Left hindlimb (tissue), 1 donor: ENCODE results near the gene KLHL22.
"Not testable (repeated sequence)": the region's sequence is repeated elsewhere in the genome, so short reads cannot be mapped to it uniquely, and the experiment has no call there.

ENCODE experiments used
- DNase-seq: peaks from one replicate; pipeline ENCODE4 v3.0.0-alpha.2; 2018

The KLHL22 gene

DNA sequence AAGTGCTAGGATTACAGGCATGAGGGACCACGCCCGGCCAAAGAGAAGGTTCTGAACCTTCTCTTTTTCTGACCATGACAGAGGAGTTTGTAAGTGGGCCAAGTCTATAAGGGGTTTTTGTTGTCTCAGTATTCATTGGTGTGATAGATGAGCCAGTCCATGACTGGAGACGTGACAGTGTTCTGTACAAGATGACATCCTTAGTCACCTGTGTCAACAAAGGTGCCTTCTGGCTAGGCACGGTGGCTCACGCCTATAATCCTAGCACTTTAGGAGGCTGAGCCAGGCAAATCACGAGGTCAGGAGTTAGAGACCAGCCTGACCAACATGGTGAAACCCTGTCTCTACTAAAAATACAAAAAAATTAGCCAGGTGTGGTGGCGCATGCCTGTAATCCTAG is 4.2 kb upstream of the KLHL22 start:
- no peak for DNase-seq

DNA sequence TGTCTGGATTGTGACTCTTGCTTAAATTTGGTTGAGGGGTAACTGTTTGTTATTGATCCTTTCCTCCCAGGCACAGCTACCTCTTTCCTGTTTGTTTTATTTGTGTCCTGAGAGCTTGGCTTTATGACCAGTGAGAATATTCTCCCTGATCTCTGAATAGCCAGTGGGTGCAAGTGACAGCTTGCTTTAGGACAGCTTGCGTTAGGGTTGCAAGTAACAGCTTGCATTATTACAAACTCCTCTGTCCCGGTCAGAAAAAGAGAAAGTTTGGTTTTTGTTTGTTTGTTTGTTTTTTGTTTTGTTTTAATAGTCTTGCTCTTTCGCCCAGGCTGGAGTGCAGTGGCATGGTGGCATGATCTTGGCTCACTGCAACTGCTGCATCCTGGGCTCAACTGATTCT is 3.3 kb upstream of the KLHL22 start:
- DNase-seq: no peak

DNA sequence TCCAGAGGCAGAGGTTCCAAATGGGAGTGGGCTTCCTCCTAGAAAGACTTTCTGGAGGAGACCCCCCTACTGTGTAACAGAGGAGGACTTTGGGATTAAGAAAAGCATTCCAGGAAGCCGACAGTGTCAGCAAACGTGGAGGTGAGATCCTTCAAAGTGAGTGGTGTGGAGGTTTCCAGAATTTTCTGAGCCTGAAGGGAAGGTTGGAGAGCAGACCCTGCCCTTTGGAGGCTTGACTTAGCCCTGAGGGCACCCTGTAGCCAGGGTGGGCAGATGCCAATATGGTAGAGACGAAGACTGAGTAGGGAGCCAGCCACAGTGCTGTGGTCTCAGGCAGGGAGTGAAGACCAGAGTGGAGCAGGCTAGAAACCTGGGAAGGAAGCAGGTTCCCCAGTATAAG is 1.8 kb upstream of the KLHL22 start:
- DNase-seq: no peak

DNA sequence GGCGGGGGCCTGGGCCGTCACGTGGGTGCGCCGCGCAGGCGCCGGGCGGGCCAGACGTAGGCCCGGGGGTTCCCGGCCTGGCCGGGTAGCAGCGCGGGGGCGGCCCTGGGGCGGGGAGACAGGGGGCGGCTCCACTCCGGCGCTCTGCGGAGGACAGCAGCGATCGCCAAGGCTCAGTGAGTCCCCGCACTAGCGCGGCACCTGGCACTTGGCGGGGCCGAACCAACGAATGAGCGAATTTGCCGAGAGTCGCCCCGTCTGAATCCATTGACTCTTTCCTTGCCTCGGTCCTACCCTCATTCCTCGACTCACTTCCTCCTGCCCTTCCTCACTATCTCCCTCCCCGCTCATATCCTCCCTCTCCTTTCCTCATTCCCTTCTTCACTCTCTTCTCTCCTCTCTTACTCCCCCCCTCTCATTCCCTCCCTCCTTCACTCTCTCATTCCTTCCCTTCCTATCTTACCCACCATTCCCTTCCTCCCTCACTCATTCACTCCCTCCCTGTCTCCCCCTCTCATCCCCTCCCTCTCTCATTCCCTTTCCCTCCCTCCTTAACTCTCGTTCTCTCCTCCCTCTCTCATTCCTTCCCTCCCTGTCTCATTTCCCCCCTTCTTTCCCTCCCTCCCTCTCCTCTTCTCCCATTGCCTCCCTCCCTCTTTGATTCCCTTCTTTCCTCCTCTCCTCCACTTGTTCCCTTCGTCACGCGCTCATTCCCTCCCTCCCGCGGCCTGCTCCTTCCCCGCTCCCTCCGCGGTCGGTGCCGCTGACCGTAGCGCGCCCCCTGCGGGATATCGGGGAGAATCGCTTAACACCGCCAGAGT is 476 bp upstream of the KLHL22 start:
- DNase-seq: peak; percentile 95

DNA sequence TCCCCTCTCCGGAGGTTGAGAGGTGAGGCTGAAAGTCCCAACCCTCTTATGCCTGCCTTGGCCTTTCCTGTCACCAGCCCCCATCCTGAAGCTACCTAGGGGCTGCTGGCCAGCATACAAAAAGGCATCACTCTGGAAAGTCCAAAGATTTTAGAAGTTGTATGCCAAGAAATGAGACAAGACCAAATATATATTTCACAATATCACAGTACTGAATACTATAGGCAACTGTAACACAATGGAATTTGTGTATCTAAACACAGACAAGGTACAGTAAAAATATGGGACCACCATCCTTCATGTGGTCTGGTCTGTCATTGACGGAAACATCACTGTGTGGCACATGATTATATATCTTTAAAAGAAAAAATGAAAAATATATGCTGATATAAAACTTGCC is 4.2 kb downstream of the KLHL22 start:
- no peak for DNase-seq

DNA sequence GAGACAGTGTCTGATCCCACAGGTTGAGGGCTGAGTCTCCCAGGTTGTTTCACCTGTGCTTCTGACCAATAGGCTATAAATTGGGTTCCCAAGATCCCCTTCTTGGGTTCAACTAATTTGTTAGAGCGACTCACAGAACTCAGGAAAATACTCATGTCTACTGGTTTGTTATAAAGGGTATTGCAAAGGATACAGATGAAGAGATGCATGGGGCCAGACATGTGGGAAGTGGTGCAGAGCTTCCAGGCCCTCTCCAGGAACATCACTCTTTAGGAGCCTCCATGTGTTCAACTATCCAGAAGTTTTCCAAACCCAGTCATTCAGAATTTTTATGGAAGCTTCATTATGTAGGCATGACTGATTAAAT is 4.7 kb downstream of the KLHL22 start:
- DNase-seq: no peak

DNA sequence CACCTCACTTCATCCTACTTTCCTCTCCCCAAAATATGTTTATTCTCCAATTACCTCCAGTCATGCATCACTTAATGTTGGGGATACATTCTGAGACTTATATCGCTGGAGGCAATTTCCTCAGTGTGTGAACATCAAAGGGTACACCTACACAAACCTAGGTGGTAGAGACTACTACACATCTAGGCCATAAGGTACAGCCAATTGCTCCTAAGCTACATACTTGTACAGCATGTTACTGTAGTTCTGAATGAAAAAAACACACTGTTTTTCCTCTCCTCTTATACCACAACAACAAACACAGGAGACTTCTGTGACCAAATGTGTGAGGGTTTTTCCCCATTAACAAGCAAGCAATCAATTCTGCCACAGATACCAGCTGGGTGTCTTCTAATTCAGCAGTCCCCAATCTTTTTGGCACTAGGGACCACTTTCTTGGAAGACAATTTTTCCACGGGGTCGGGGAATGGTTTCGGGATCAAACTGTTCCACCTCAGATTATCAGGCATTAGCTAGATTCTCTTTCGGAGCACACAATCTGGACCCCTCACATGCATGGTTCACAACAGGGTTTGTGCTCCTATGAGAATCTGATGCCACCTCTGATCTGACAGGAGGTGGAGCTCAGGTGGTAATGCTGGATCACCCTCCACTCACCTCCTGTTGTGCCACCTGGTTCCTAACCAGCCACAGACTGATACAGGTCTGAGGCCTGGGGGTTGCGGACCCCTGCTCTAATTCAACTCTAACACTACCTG is 5.2 kb downstream of the KLHL22 start:
- no peak for DNase-seq

DNA sequence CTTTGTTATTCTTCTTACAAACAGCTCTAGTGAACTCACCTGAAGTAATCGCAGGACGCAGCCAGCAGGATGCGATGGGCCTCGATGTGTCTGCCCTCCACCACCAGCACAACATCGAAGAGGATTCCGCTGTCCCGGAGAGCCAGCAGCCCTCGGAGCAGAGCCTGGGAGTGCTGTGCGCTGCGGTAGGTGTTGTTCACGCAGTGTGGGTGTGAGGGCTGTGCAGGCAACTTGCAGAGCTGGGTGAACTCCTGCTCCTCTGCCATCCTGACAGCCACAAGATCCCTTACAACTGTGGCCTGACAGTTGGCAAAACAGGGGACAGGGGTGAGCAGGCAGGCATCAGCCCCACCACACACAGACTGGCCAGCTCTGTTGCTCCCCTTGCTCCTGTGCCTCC is 6.6 kb downstream of the KLHL22 start:
- no peak for DNase-seq

DNA sequence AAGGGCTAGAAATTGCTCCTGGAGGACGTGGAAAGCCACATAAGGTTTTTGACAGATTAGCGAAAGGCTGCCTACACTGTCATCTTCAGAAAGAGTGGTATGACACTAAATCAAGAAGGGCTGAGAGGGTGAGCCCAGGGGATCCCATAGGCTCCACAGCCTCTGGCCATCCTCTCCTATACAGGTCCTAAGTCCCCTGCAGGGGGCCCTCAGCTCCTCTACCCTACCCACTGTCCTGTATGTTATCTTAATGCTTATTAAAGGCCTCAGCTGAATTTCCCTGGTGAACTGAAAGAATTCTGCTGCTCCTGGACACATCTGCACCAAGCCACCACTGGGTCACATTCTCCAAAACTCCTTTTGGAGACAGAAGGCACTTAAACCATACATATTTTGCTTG is 7.9 kb downstream of the KLHL22 start:
- no peak for DNase-seq

DNA sequence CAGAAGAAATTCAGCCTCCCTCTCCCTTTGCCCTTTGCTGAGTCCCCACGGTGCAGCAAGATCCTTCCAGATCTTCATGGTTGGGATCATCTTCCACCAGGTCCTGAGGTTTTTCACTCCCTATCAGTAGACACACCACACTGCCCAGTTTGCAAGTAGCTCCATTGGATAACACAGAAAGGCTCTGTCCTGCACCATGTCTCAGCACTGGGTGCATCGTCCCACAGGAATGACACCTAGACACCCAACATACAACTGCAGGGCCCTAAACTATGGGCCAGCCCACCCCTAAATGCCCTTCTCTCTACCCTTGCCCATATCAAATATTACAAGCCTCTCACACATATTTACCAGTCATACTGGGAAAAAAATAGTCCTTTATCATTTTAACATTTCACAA is 9.4 kb downstream of the KLHL22 start:
- DNase-seq: no peak

DNA sequence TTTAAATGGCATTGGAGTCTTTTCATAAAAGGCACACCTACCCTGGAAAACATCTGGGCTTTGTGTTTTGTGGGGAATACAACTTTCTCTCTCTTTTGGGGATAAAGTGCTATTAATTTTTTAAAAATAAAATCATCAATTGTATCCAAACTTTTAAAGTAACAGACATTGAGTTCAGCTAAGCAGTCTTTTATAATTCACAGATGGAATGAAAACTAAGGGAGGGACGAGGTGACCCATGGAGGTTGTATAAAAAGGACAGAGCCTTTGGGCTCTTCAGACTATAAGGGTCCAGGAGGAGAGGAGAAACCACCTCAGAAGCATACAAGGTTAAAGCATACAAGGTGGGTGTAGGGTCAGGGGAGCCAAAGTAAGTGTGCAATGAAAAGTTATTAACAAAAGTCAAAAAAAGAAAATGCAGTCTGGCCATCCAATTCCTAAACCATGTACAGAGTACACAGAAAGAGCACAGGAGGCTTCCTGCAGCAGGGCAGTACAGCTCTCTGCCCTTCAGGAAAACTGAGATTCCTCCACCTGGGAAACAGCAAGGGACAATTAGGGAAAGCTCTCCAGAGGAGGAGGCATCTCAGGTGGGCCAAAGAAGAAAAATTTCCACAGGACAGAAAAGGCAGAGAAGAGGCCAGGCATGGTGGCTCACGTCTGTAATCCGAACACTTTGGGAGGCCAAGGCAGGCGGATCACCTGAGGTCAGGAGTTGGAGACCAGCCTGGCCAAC is 10.5 kb downstream of the KLHL22 start:
- DNase-seq: no peak

DNA sequence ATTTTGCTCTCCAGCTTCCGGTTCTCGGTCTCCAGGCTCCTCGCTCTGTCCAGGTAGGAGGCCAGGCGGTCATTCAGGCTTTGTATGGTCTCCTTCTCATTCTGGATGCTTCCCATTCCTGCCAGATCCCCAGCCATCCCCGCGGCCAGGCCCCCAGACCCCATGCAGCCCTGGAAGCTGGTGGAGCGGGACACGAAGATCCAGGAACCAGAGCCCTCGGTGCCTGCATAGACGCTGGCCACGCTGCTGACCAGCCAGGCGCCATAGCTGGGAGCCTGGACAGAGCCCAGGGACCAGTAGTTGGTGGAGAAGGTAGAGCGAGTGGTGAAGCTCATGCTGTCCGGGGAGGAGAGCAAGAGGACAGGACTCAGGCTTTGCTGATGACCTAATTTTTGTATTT is 11.8 kb downstream of the KLHL22 start:
- no peak for DNase-seq

DNA sequence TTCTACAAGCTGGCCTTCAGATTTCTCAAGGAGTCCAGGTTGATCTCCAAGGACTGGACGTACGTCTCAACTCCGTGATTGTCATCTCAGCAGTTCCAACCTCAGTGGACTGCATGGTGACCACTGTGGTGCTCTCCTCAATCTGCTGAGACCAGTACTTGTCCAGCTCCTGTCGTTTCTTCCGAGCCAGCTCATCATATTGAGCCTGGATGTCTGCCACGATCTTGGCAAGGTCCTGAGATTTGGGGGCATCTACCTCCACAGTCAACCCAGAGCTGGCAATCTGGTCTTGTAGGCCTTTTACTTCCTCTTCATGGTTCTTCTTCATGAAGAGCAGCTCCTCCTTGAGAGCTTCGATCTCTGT is 12.5 kb downstream of the KLHL22 start:
- DNase-seq: not testable (repeated sequence)

DNA sequence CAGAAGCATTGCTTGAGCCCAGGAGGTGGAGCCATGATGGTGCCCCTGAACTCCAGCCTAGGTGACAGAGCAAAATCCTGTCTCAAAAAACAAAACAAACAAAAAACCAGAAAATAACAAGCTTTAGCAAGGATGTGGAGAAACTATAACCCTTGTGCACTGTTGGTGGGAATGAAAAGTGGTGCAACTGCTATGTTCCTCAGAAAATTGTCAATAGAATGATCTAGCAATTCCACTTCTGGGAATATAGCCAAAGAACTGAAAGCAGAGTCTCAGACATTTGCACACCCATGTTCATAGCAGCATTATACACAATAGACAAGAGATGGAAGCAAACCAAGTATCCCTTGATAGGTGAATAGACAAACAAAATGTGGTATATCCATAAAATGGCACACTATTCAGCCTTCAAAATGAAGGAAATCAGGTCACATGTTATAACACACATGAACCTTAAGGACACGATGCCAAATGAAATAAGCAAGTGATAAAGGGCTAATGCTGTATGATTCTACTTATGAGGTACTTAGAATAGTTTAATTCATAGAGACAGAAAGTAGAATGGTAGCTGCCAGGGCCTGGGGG is 15.9 kb downstream of the KLHL22 start:
- DNase-seq: no peak

DNA sequence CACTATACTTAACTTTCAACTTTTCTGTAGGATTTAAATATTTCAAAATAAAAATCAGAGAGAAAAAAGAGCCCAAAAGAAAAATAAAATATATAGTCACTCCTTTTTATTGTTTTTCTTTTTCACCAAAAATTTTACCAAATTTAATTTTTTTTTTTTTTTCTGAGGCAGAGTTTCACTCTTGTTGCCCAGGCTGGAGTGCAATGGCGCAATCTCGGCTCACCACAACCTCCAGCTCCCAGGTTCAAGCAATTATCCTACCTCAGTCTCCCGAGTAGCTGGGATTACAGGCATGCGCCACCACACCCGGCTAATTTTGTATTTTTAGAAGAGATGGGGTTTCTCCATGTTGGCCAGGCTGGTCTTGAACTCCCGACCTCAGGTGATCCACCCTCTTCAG is 17.5 kb downstream of the KLHL22 start:
- DNase-seq: not testable (repeated sequence)

DNA sequence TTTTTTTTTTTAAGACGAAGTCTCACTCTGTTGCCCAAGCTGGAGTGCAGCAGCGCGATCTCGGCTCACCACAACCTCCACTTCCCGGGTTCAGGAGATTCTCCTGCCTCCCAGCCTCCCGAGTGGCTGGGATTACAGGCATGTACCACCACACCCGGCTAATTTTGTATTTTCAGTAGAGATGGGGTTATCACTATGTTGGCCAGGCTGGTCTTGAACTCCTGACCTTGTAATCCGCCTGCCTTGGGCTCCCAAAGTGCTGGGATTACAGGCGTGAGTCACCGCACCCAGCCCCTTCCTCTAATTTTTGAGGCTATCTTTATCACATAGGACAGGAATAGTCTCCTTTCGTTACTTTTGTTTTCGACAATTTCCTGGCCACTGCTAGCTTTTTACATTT is 20.0 kb downstream of the KLHL22 start:
- not testable (repeated sequence) for DNase-seq

DNA sequence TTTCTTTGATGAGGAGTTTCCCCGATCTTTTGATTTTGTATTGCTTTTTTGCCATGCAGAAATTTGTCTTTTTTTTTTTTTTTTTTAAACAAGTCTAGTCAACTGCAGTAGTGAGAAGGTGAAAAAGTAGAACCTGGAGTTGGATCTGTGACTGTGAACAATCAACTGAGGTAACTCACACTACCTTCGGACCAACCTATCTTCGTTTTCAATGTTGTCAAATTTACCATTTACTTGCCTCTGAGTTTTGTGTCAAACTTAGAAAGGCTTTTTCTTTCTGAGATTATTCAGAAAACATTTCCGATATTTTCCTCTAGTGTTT is 20.5 kb downstream of the KLHL22 start:
- DNase-seq: no peak

DNA sequence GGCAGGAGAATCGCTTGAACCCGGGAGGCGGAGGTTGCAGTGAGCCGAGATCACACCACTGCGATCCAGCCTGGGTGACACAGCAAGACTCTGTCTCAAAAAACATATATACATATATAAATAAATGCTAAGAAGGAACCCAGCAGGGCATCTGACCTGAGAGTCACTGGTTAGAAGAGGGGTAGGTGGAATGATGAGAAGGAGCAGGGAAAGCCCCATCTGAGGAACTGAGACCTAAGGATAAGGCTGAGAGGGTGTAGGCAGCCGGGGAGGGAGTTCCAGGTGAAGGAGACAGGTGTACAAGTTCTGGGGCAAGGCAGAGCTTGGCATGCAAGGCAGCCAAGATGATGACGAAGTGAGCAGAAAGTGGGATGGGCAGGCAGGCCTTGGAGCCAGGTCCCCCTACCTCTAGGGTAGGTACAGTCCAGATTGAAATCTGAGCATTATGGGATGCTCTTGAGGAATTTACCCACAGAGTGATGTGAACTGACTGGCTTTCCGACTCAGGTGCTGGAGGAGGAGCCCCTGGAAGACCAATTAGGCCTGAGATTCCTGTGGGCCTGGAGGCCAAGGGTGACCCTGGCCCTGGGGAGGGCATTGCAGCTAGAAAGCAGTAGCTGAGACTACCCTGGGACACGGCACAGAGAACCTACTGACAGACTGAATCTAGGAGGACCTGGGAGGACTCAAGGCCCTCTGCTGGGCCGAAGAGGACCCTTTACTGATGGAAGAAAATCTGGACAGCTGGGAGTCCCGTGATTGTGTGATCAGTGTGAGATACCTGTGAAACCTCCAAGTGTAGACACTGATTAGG is 22.8 kb downstream of the KLHL22 start:
- DNase-seq: no peak

DNA sequence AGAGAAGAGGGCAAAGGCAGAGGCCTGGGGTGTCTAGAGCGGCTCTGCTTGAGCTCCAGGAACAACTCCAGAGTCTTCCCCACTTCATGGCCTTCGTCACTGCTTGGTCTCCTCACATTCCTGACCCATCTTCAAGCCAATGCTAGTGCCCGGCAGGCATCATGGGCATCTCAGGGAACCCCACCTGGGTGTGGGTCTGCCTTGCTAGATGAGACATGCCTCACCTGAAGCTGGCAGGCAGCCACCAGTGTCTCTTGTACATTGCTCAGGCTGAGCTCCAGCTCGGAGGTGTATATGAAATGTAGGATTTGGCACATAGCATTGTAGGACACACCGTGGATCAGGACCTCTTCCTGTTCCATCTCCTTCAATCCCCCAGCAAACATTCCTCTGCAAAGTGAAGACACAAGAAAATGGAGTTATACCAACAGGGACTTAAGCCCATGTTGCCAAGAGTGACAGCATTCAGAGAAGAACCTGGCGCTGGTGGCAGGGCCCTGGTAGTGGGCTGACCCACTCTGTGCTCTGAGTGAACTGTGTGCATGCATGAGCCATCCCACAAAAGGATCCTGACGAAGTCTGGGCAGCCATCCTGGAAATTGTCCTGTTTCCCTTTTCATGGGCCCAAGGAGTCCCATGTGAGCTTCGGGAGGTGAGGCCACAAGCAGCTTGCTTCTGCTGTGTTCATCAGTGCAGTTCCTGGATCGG is 24.3 kb downstream of the KLHL22 start:
- DNase-seq: no peak

DNA sequence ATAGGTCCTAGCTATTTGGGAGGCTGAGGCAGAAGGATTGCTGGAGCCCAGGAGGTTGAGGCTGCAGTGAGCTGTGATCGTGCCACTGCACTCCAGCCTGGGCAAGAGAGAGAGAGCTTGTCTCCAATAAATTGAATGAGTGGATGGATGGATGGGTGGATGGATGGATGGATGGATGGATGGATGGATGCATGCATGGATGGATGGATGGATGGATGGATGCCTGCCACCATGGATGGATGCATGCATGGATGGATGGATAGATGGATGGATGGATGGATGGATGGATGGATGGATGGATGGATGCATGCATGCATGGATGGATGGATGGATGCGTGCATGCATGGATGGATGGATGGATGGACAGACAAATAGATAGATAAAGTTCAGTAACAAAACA is 25.1 kb downstream of the KLHL22 start:
- not testable (repeated sequence) for DNase-seq

DNA sequence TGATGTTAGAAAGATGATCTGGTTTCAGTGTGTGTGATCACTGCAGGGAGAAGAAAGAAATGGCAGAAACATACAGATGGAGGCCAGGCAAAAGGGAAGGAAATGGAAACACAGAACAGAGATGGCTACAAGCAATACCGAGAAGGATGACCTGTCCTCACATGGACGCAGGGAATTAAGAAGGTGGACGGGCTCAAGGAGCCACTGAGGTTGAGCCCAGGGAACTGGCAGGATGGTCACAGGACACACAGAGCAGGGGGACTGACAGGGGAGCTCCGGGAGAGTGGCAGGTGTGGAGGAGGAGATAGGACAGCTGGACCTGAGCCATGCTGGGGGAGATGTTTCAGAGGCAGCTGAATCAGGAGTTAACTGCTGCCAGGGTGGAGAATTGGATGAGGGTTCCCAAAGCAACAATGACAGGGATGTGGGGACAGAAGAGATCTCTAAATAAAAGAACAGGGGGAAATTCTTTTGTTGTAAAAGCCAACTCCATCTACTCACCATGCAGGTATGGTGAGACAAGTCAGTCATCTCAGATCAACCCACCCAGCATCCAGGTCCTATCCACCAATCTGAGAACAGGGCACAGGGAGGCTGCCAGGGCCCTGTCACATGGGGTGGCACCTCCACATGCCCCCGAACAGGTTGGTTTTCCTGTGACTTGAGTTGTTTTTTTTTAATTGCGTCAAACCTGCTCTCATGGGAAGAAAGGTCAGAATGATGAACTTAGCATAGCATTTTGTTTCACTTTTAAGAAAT is 26.3 kb downstream of the KLHL22 start:
- DNase-seq: no peak
